Adipocyte (in vitro differentiated cells): Measurements from ENCODE around the gene ANGPTL5.
"Not testable (repeated sequence)": the region's sequence is repeated elsewhere in the genome, so short reads cannot be mapped to it uniquely, and the experiment has no call there.

Source experiments
- DNase-seq: peaks from one replicate; pipeline ENCODE4 v3.0.0-alpha.2; 2015; ENCODE audit warnings: low read depth
- H3K27me3 ChIP-seq: replicated peaks from 2 replicates; pipeline ENCODE4 v1.7.0; 2013; ENCODE audit warnings: mild to moderate bottlenecking, low read length, moderate library complexity; ENCODE audit not compliant: control insufficient read depth, insufficient read depth
- H3K36me3 ChIP-seq: 2 replicates; pipeline ENCODE4 v1.7.0; 2013; ENCODE audit warnings: low read length, mild to moderate bottlenecking, moderate library complexity; ENCODE audit not compliant: control insufficient read depth, insufficient read depth, severe bottlenecking
- H3K4me1 ChIP-seq: 2 replicates; pipeline ENCODE4 v1.7.0; 2013; ENCODE audit warnings: mild to moderate bottlenecking, low read length, moderate library complexity; ENCODE audit not compliant: control insufficient read depth, insufficient read depth
- H3K4me3 ChIP-seq: 2 replicates; pipeline ENCODE4 v1.7.0; 2013; ENCODE audit warnings: mild to moderate bottlenecking, low read length, moderate library complexity
- H3K9ac ChIP-seq: 2 replicates; pipeline ENCODE4 v1.7.0; 2013; ENCODE audit warnings: mild to moderate bottlenecking, low read length, moderate library complexity
- H3K9me3 ChIP-seq: 2 replicates; pipeline ENCODE4 v1.7.0; 2013; ENCODE audit warnings: mild to moderate bottlenecking, low read length, moderate library complexity; ENCODE audit not compliant: control insufficient read depth

Gene ANGPTL5

GRCh38 chr11:101916422-101916821 is at the start of gene ANGPTL5:
TSS of gene ANGPTL5 (minus strand) at chr11:101916522. CDS start at chr11:101907909, 8,613 bp downstream.
- H3K4me3 ChIP-seq = peak within 1 kb of the TSS; percentile 86
- H3K27me3 ChIP-seq = no peaks in the 10 kb centered on the region
- H3K9ac ChIP-seq = peak within 1 kb of the TSS; percentile 88
- H3K4me1 ChIP-seq = peaks cover 29% of the 10 kb centered on the region
- peaks cover 9% of the 10 kb centered on the region for H3K36me3 ChIP-seq
- DNase-seq = no peak
- H3K9me3 ChIP-seq = no peaks in the 10 kb centered on the region

GRCh38 chr11:101964200-101964599 is 47.9 kb upstream of the ANGPTL5 start:
- H3K27me3 ChIP-seq, DNase-seq, H3K9ac ChIP-seq, H3K4me1 ChIP-seq, H3K9me3 ChIP-seq, H3K4me3 ChIP-seq: not testable (repeated sequence)
- H3K36me3 ChIP-seq = peaks cover 49% of the 10 kb centered on the region

- H3K27me3 ChIP-seq = no peaks in the 10 kb centered on the region
- no peaks in the 10 kb centered on the region for H3K9me3 ChIP-seq
- H3K36me3 ChIP-seq = peaks cover 67% of the 10 kb centered on the region
- H3K4me1 ChIP-seq = no peaks in the 10 kb centered on the region
- H3K9ac ChIP-seq = no peak overlapping the region
- peak; percentile 1 for DNase-seq
- H3K4me3 ChIP-seq = no peak overlapping the region
Measured at GRCh38 chr11:101960231-101960630, 43.9 kb upstream of the ANGPTL5 start.

- Histone ChIP-seq H3K27me3 (no peaks in the 10 kb centered on the region), H3K36me3 (peaks cover 49% of the 10 kb centered on the region), H3K4me3 (no peak overlapping the region), H3K9me3 (no peaks in the 10 kb centered on the region), H3K4me1 (no peaks in the 10 kb centered on the region), H3K9ac (no peak overlapping the region)
- no peak for DNase-seq
Measured at GRCh38 chr11:101955701-101956100, 39.4 kb upstream of the ANGPTL5 start.

- Histone ChIP-seq H3K9ac (no peak overlapping the region), H3K4me1 (no peaks in the 10 kb centered on the region), H3K4me3 (no peak overlapping the region), H3K36me3 (peaks cover 48% of the 10 kb centered on the region), H3K9me3 (no peaks in the 10 kb centered on the region), H3K27me3 (no peaks in the 10 kb centered on the region)
- no peak for DNase-seq
Measured at GRCh38 chr11:101955278-101955677, 39.0 kb upstream of the ANGPTL5 start.

- Histone ChIP-seq H3K9ac (no peak overlapping the region), H3K4me1 (no peaks in the 10 kb centered on the region), H3K36me3 (peaks cover 38% of the 10 kb centered on the region), H3K9me3 (no peaks in the 10 kb centered on the region), H3K27me3 (no peaks in the 10 kb centered on the region), H3K4me3 (no peak overlapping the region)
- DNase-seq = no peak
Measured at GRCh38 chr11:101949680-101950220, 33.4 kb upstream of the ANGPTL5 start.

GRCh38 chr11:101945448-101945847 is 29.1 kb upstream of the ANGPTL5 start:
- H3K9me3 ChIP-seq = no peaks in the 10 kb centered on the region
- no peak overlapping the region for H3K9ac ChIP-seq
- H3K4me1 ChIP-seq = no peaks in the 10 kb centered on the region
- no peaks in the 10 kb centered on the region for H3K27me3 ChIP-seq
- peaks cover 31% of the 10 kb centered on the region for H3K36me3 ChIP-seq
- no peak for DNase-seq
- no peak overlapping the region for H3K4me3 ChIP-seq

- DNase-seq = no peak
- Histone ChIP-seq H3K9ac (no peak overlapping the region), H3K9me3 (no peaks in the 10 kb centered on the region), H3K4me1 (no peaks in the 10 kb centered on the region), H3K4me3 (no peak overlapping the region), H3K27me3 (no peaks in the 10 kb centered on the region), H3K36me3 (peaks cover 31% of the 10 kb centered on the region)
Measured at GRCh38 chr11:101944923-101945322, 28.6 kb upstream of the ANGPTL5 start.

- DNase-seq = no peak
- H3K9ac ChIP-seq = no peak overlapping the region
- H3K9me3 ChIP-seq = no peaks in the 10 kb centered on the region
- peaks cover 11% of the 10 kb centered on the region for H3K36me3 ChIP-seq
- no peak overlapping the region for H3K4me3 ChIP-seq
- no peaks in the 10 kb centered on the region for H3K27me3 ChIP-seq
- H3K4me1 ChIP-seq = no peaks in the 10 kb centered on the region
Measured at GRCh38 chr11:101940901-101941520, 24.7 kb upstream of the ANGPTL5 start.

- DNase-seq = no peak
- H3K4me1 ChIP-seq = no peaks in the 10 kb centered on the region
- no peak overlapping the region for H3K9ac ChIP-seq
- H3K9me3 ChIP-seq = no peaks in the 10 kb centered on the region
- no peak overlapping the region for H3K4me3 ChIP-seq
- peaks cover 25% of the 10 kb centered on the region for H3K36me3 ChIP-seq
- H3K27me3 ChIP-seq = no peaks in the 10 kb centered on the region
Measured at GRCh38 chr11:101931692-101932091, 15.4 kb upstream of the ANGPTL5 start.

GRCh38 chr11:101929294-101929915 is 13.1 kb upstream of the ANGPTL5 start:
- Histone ChIP-seq H3K27me3 (no peaks in the 10 kb centered on the region), H3K36me3 (peaks cover 25% of the 10 kb centered on the region), H3K4me1 (no peaks in the 10 kb centered on the region), H3K9ac (no peak overlapping the region), H3K4me3 (no peak overlapping the region), H3K9me3 (no peaks in the 10 kb centered on the region)
- no peak for DNase-seq
